ENCODE results near the gene TOMM34.

TOMM34 gene

GRCh38 chr20:44960103-44960852 is at the start of gene TOMM34:
Gene TOMM34 (minus strand): TSS chr20:44960397. CDS start chr20:44960333, 64 bp downstream.
- peak; percentile 98 for DNase-seq

- DNase-seq, result no peak
Measured at GRCh38 chr20:45008521-45009049, 48.4 kb upstream of the TOMM34 start.

- no peak for DNase-seq
Measured at GRCh38 chr20:44997668-44998067, 37.5 kb upstream of the TOMM34 start.

GRCh38 chr20:44997171-44997570 is 37.0 kb upstream of the TOMM34 start:
- DNase-seq, result no peak

- no peak for DNase-seq
Measured at GRCh38 chr20:44993343-44993742, 33.1 kb upstream of the TOMM34 start.

- no peak for DNase-seq
Measured at GRCh38 chr20:44990957-44991356, 30.8 kb upstream of the TOMM34 start.

GRCh38 chr20:44990425-44990824 is 30.2 kb upstream of the TOMM34 start:
- peak; percentile 75 for DNase-seq

- no peak for DNase-seq
Measured at GRCh38 chr20:44988631-44989171, 28.5 kb upstream of the TOMM34 start.

- no peak for DNase-seq
Measured at GRCh38 chr20:44983093-44983674, 23.0 kb upstream of the TOMM34 start.

GRCh38 chr20:44981736-44982406 is 21.7 kb upstream of the TOMM34 start:
- DNase-seq, result no peak

GRCh38 chr20:44979090-44979621 is 19.0 kb upstream of the TOMM34 start:
- peak; percentile 84 for DNase-seq

- no peak for DNase-seq
Measured at GRCh38 chr20:44976698-44977097, 16.5 kb upstream of the TOMM34 start.

GRCh38 chr20:44973053-44973452 is 12.9 kb upstream of the TOMM34 start:
- DNase-seq, result no peak

GRCh38 chr20:44970243-44970757 is 10.1 kb upstream of the TOMM34 start:
- DNase-seq, result no peak

- peak; percentile 66 for DNase-seq
Measured at GRCh38 chr20:44969300-44969894, 9.2 kb upstream of the TOMM34 start.

GRCh38 chr20:44967207-44967807 is 7.1 kb upstream of the TOMM34 start:
- peak; percentile 72 for DNase-seq

GRCh38 chr20:44966030-44966961 is 6.1 kb upstream of the TOMM34 start, which contains the start of gene STK4:
Gene STK4 (plus strand): TSS chr20:44966512. CDS start chr20:44966569, 57 bp downstream.
- peak; percentile 99 for DNase-seq

- DNase-seq, result no peak
Measured at GRCh38 chr20:44965651-44966029, 5.4 kb upstream of the TOMM34 start.

- no peak for DNase-seq
Measured at GRCh38 chr20:44963325-44964215, 3.4 kb upstream of the TOMM34 start.

GRCh38 chr20:44962483-44962882 is 2.3 kb upstream of the TOMM34 start:
- no peak for DNase-seq

Data from activated effector memory CD4-positive, alpha-beta T cell treated with anti-CD3 and anti-CD28 coated beads, Interleukin-2, amount 50 U/mL, for 16 hours (primary cell).